Ammon's horn (tissue), 1 donor: ENCODE results near the gene E4F1.
A peak's percentile ranks its signal among the peaks of the same experiment; 100 is the strongest.
"Not testable (repeated sequence)": the region's sequence is repeated elsewhere in the genome, so short reads cannot be mapped to it uniquely, and the experiment has no call there.

Experiments used
- DNase-seq: peaks from one replicate; pipeline ENCODE4 v3.0.0-alpha.2; 2016; ENCODE audit warnings: low spot score

E4F1 gene

GRCh38 chr16:2244926-2245795, 21.8 kb downstream of the E4F1 start:
- no peak for DNase-seq

DNA sequence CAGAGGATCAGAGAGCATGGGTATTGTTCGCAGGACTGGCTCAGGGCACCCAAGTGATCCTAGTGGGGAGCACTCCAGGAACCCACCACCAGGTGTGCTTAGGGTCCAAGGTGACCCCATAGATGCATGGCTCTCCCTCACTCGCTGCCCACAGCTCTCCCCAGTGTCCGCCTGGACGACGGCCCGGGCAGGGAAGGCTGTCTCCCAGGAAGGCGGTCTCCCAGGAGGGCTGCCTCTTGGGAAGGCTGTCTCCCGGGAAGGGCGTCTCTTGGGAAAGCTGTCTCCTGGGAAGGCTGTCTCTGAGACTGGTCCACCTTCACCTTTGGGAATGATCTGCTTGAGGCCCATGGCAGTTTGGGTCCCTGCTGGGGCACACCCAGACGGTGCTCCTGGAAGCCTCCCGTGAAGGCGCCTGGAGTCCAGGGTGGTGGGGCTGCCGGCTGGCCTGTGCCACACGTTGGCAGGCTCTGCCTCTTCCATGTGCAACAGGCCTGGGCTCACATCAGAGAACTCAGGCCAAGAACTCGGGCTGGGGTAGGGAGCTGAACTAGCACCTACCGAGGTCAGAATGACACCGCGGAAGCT, 23.0 kb downstream of the E4F1 start:
- no peak for DNase-seq

GRCh38 chr16:2250652-2251295, 27.4 kb downstream of the E4F1 start:
- no peak for DNase-seq

DNA sequence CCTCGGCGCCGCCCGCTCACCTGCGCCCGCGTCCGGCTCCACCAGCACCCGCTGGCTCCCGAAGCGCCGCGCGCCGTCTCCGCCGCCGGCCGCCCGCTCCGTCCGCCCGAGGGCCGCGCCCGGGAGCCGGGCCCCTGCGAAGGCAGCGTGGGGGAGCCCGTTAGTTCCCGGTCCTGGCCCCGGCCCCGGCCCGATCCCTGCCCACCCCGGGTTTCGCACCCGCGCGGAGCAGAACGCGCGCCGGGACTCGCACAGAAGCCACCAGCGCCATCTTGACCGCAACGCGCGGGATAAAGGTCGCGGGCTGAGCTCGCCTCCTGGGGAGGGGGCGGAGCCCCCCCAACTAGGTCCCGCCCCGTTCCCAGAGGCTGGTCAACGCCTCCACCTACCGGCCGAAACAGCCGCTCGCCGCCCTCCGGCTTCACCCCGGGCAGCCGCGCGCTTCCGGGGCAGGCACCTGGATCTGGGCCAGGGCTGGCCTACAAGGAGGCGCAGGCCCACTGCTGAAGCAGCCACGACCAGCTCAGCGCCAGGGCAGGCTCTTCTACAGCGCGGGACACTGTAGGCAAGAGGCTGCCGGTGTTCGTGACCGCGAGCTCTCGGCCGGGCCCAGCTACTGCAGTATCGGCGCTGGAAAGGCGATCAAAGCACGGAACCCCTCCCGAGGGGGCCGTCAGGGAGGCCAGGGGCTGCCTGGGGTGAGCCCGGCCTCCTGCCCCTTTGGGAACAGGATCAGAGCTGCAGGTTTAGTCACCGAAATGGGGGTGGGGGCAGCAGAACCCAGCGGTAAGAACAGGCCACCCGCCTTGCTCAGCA, 28.1 kb downstream of the E4F1 start, which contains the start of gene ECI1:
TSS of gene ECI1 (minus strand) at position 292 of the 816 bp plus-strand sequence. CDS start at position 271, 21 bp downstream.
- DNase-seq, result peak; percentile 94

GRCh38 chr16:2252806-2253148, 29.4 kb downstream of the E4F1 start:
- DNase-seq, result no peak

DNA sequence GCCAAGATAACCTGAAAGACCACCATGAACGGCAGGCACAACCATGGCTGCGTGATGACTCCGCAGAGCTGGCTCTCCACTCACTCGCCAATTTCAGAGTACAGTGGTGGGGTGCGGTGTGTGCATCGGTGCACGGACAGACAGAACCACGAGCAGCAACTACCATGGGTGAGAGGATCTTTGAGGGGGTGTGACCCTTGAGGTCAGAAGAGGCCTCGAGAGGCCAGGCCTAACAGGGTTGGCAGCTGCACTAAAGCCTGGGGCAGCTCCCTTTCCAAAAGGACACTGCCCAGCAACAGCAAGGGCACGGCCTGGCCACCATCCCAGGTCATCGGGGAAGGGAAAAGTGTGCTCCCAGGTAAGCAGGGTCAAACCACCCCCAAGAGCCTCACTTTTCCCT, 29.9 kb downstream of the E4F1 start:
- DNase-seq, result no peak

GRCh38 chr16:2256531-2257140, 33.2 kb downstream of the E4F1 start:
- no peak for DNase-seq

- DNase-seq, result no peak
These were observed 34.3 kb downstream of the E4F1 start for GRCh38 chr16:2257726-2258125.

GRCh38 chr16:2258530-2258929, 35.1 kb downstream of the E4F1 start:
- not testable (repeated sequence) for DNase-seq

- no peak for DNase-seq
These were observed 36.9 kb downstream of the E4F1 start for GRCh38 chr16:2260250-2260649.

GRCh38 chr16:2263026-2263425, 39.6 kb downstream of the E4F1 start:
- not testable (repeated sequence) for DNase-seq

GRCh38 chr16:2266887-2267286, 43.5 kb downstream of the E4F1 start:
- DNase-seq, result not testable (repeated sequence)

DNA sequence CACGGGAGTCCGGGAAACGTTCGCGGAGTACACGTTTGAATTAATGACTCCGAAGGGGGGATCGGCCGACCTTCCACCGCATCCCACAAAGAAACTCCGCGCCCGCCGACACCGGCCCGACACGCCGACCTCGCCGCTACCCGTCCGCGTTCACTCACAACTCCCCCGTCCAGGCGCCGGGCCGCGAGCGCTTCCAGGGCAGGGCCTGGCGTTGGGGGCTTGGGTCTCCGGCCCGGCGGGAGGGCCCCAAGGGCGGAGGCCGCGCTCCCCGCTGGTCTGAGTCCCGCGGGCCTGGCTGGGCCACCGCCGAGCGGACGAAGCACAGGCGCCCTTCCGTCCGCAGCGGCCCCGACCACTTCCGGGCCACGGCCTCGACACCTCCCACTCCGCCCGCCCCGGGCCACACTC, 44.1 kb downstream of the E4F1 start:
- DNase-seq, result not testable (repeated sequence)

DNA sequence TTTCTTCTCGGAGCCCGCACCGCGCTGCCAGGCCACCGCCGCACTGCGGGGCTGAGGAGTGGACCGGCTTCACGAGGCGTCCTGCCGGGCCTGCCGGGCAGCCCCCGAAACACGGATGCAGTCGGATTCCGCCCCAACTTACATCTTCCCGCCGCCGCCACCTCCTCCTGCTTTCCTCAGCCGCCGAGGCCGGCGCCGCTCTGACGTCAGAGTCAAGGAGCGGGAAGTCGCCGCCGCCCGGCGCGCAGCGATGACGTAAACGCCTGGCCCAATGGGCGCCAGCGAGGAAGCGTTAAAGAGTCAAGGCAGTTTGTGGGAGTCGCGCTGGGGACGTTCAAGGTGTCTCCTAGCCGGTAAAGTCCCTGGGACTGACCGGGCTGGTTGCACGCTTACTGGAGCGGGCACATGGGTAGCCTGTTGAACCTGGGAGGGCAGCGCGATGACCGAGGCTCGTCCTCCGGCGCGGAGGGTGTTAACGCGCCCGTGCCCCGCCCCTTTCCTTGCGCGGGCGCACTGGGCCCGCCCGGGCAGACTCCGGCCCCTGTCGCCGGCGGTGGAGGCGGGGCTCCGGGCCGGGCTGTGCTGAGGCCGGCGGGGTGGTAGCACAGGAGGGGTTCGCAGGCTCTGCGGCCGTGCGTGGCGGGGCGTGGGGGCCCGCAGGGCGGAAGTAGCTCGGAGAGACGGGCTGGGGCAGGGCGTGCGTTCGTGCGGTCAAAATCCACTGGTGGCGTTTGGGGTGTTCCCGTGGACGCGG, 44.7 kb downstream of the E4F1 start, which contains the start of gene RNPS1:
TSS of gene RNPS1 (minus strand) at position 214 of the 754 bp plus-strand sequence. CDS start 3,483 bp downstream, outside the sequence.
- DNase-seq, result peak; percentile 95

DNA sequence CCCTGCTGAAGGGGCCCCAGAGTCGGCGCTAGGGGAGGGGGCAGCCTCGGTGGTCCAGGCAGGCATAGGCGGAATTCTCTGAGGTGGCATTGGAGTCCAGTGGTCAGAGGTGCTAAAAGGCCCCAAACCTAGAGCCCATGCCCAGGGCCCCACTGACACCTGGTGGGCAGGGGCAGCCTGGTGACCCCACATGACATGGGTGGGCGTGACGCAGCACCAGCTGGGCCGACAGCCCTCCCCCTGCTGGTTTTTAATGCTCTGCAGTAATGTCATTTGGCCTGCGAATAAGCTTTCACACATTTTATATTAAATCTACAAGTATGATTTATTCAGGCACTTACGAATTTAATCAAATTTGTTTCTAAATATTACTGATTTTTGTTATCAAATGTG, 46.7 kb downstream of the E4F1 start:
- DNase-seq, result no peak

GRCh38 chr16:2270588-2271470, 47.4 kb downstream of the E4F1 start:
- DNase-seq, result no peak

DNA sequence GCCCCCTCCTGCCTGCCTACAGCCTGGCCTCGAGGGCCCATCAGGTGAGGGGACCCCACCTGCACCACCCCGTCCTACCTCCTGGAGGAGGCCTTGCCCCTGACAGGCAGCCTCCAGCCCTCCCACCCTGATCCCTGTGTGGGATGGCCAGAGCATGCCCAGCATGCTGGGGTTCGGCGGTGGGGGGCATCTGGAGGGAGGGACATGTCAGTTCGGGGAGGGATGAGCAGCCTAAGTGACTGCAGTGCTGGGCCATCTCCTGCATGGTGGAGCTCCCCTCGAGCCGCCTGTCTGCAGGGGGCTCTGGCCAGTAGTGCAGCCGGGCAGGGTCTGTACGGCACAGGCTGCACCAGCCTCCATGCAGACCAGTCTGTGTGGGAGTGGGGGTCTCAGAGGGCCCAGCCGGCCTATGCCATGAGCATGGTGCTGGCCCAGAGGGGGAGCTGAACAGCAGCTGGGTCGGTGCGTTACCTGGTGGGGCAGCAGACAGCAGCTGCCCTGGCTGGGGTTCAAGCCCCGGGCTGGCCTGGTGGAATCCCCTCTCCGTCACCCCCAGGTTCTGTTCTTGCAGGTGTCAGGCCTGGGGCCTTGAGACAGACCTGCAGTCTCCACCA, 48.6 kb downstream of the E4F1 start:
- no peak for DNase-seq

DNA sequence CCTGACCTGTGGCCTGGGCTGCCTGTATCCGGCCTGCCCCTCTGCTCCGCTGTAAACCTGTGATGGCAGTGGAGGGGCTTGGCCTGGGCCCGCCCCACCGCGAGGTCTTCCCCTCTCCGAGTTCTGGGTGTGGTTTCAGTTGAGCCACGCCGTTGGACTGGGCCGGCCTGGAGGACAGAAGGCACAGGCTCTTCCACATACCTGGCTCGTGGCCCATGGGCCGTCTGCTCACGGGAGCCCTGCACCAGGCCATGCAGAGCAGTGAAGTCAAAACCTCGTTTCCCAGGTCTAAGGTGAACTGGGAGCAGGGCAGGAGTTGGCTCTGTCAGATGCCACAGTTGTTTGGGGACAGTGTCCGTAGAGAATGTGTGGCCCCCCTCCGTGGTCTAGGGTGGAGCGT, 50.1 kb downstream of the E4F1 start:
- no peak for DNase-seq

DNA sequence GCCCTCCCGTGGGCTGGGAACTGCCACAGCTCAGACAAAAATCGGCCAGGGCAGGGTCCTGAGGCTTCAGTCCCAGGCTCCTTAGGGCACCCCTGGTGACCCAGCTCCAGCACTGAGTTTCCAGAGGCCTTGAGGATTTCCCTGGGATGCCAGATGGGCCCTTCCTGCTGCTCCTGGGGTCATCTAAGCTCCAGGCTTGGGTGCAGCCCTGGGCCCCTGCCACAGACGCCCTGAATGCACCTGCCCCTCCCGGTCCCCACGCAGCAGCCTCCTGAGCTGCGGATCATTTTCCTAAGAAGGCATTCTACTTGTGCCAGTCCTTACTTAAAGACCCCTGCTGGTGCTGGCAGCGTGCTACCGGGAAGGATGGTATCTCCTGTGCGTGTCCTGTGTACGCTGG, 50.5 kb downstream of the E4F1 start:
- no peak for DNase-seq
